K562 (cell line): ENCODE results near the gene FARSA. TPM values are rescaled to one million over a fixed set of nuclear protein-coding genes. Genes with fewer than 3 reads are reported as not detected.

Source experiments
- CBFB ChIP-seq: sonication (generic); formaldehyde crosslinking; IDR thresholded peaks from 2 replicates; pipeline ENCODE4 v1.4.0; 2020; ENCODE audit warnings: mild to moderate bottlenecking, missing genetic modification reagents
- CHD2 ChIP-seq: IDR thresholded peaks from 2 replicates; pipeline ENCODE4 v1.6.1; 2011; ENCODE audit warnings: low read depth, low read length
- CXXC5 ChIP-seq: fragments of 250-450 bp; sonication (Bioruptor Pico); IDR thresholded peaks from 2 replicates; pipeline ENCODE4 v1.8.0; 2022; ENCODE audit warnings: inconsistent platforms, mild to moderate bottlenecking, moderate library complexity
- ERF ChIP-seq: fragments of 450-650 bp; formaldehyde crosslinking; IDR thresholded peaks from 2 replicates; pipeline ENCODE4 v1.4.0; 2020; ENCODE audit warnings: mild to moderate bottlenecking, mixed read lengths
- GABPA ChIP-seq: fragments of 200-800 bp; sonication (Bioruptor generic); conservative IDR thresholded peaks from 2 replicates; pipeline ENCODE4 v1.6.1; 2016; ENCODE audit warnings: low read depth, missing genetic modification characterization, missing compliant biosample characterization
- HDAC3 ChIP-seq: fragments of 450-650 bp; IDR thresholded peaks from 2 replicates; pipeline ENCODE4 v1.6.1; 2018; ENCODE audit warnings: borderline replicate concordance, mild to moderate bottlenecking, moderate library complexity; ENCODE audit not compliant: partially characterized antibody
- HDAC6 ChIP-seq: IDR thresholded peaks from 2 replicates; pipeline ENCODE4 v1.6.1; 2012; ENCODE audit warnings: low read depth, mild to moderate bottlenecking, control low read depth, inconsistent platforms, low read length, moderate library complexity
- KLF1 ChIP-seq: fragments of 450-650 bp; IDR thresholded peaks from 2 replicates; pipeline ENCODE4 v1.6.1; 2016; ENCODE audit warnings: missing genetic modification characterization, missing compliant biosample characterization
- MED1 ChIP-seq: sonication (generic); formaldehyde crosslinking; IDR thresholded peaks from 2 replicates; pipeline ENCODE4 v1.8.1; 2023; ENCODE audit warnings: missing genetic modification reagents, borderline replicate concordance
- RNF219 ChIP-seq: fragments of 250-450 bp; sonication (Bioruptor Pico); IDR thresholded peaks from 2 replicates; pipeline ENCODE4 v1.5.0; 2022; ENCODE audit warnings: mild to moderate bottlenecking
- SIRT6 ChIP-seq: IDR thresholded peaks from one replicate; pipeline ENCODE4 v1.6.1; 2012; ENCODE audit warnings: low read depth, mild to moderate bottlenecking, control low read depth, inconsistent platforms, low read length, moderate library complexity
- SPI1 ChIP-seq: IDR thresholded peaks from 2 replicates; pipeline ENCODE4 v1.6.1; 2011; ENCODE audit warnings: low read depth, low read length, control low read depth, borderline replicate concordance
- ZBED1 ChIP-seq: IDR thresholded peaks from 2 replicates; pipeline ENCODE4 v1.6.1; 2014
- ZBTB34 ChIP-seq: fragments of 250-450 bp; sonication (Bioruptor Pico); IDR thresholded peaks from 2 replicates; pipeline ENCODE4 v1.8.0; 2021; ENCODE audit warnings: mild to moderate bottlenecking, moderate library complexity
- ZKSCAN3 ChIP-seq: fragments of 250-450 bp; sonication (Bioruptor Pico); IDR thresholded peaks from 2 replicates; pipeline ENCODE4 v1.4.0; 2020
- ZNF121 ChIP-seq: sonication (generic); formaldehyde crosslinking; conservative IDR thresholded peaks from 2 replicates; pipeline ENCODE4 v1.8.0; 2022; ENCODE audit warnings: missing genetic modification reagents
- ZNF197 ChIP-seq: fragments of 200-800 bp; sonication (Bioruptor generic); IDR thresholded peaks from 2 replicates; pipeline ENCODE4 v1.6.1; 2016; ENCODE audit warnings: low read depth, missing genetic modification characterization, missing compliant biosample characterization
- ZNF253 ChIP-seq: fragments of 250-450 bp; sonication (Bioruptor Pico); conservative IDR thresholded peaks from 2 replicates; pipeline ENCODE4 v1.6.1; 2021; ENCODE audit warnings: mild to moderate bottlenecking
- ZNF592 ChIP-seq: fragments of 450-650 bp; IDR thresholded peaks from 2 replicates; pipeline ENCODE4 v1.6.1; 2017; ENCODE audit warnings: antibody characterized with exemption, mild to moderate bottlenecking
- ZNF696 ChIP-seq: fragments of 250-450 bp; sonication (Bioruptor Pico); conservative IDR thresholded peaks from 2 replicates; pipeline ENCODE4 v1.4.0; 2020; ENCODE audit warnings: mild to moderate bottlenecking, moderate library complexity
- ZZZ3 ChIP-seq: fragments of 450-650 bp; IDR thresholded peaks from 2 replicates; pipeline ENCODE4 v1.6.1; 2016; ENCODE audit warnings: antibody characterized with exemption, mild to moderate bottlenecking, moderate library complexity
- polyA plus RNA-seq, 8 experiments: library from polyadenylated mRNA; depleted of rRNA in 4 of 8; stranded (reverse) in 5 of 8; unstranded in 3 of 8; fragments of >200 nt; fragmentation: Nextera tagmentation in 2 of 8; fragmentation: Illumina TruSeq in 1 of 8; extraction: Ambion mirVana in 2 of 8; extraction: Trizol in 1 of 8; gene quantifications; 2 replicates each; pipeline versions ENCODE4 v1.2.1 to v1.2.3, GENCODE V29; 2011 to 2014; ENCODE audit warnings: inconsistent platforms in 1 of 8, missing spikeins in 1 of 8
- total RNA-seq, 7 experiments: library from RNA; depleted of rRNA in 6 of 7; stranded (reverse); fragments of >200 nt in 6 of 7; fragmentation: Illumina TruSeq in 2 of 7; extraction: Trizol in 2 of 7; gene quantifications; 2 replicates each; pipeline versions ENCODE4 v1.2.1 to v1.2.3, GENCODE V29; 2011 to 2021; ENCODE audit warnings: low replicate concordance in 1 of 7

Gene FARSA
- total and polyA plus RNA-seq, 9 of the 15 experiments (the other 6 are each of a cell fraction or from before 2014, with no cell fraction given): 25.2 to 237 (median 89.6) TPM

GRCh38 chr19:12933287-12934072, at the start of gene FARSA (continued):
- TF ChIP-seq ZBTB34 (no peak), HDAC6 (no peak), CXXC5 (CRISPR knock-in tag) (peak; percentile 34), ZBED1 (0 out of 2 replicates have a peak, but pooled peaks have one; percentile 50), KLF1 (tag) (no peak), ZZZ3 (no peak), CHD2 (no peak), SPI1 (no peak), SIRT6 (no peak), ERF (CRISPR knock-in tag) (no peak), ZNF696 (no peak), ZNF592 (no peak), CBFB (no peak; the same call in 1 of the 2 replicates), ZNF197 (CRISPR knock-in tag) (0 out of 2 replicates have a peak, but pooled peaks have one; percentile 44), ZNF253 (CRISPR knock-in tag) (no peak), HDAC3 (no peak), GABPA (tag) (peak; percentile 98), ZNF121 (no peak), ZKSCAN3 (CRISPR knock-in tag) (no peak), MED1 (CRISPR knock-in tag) (no peak), RNF219 (CRISPR knock-in tag) (no peak)
